HepG2 (cell line): ENCODE data around the gene PHKG2. TPM values are rescaled to one million over a fixed set of nuclear protein-coding genes. Genes with fewer than 3 reads are reported as not detected.

Experiments used
- GATAD1 ChIP-seq: IDR thresholded peaks from 2 replicates; pipeline ENCODE4 v1.6.1; 2016; ENCODE audit warnings: missing genetic modification reagents, missing compliant biosample characterization
- GFI1 ChIP-seq: sonication (generic); formaldehyde crosslinking; IDR thresholded peaks from 2 replicates; pipeline ENCODE4 v1.5.0; 2020; ENCODE audit warnings: missing genetic modification reagents, mild to moderate bottlenecking, borderline replicate concordance
- JDP2 ChIP-seq: sonication (generic); formaldehyde crosslinking; IDR thresholded peaks from 2 replicates; pipeline ENCODE4 v1.8.1; 2022; ENCODE audit warnings: missing genetic modification reagents, borderline replicate concordance
- KLF9 ChIP-seq: IDR thresholded peaks from 2 replicates; pipeline ENCODE4 v1.6.1; 2016; ENCODE audit warnings: low read depth
- MED1 ChIP-seq: sonication (generic); formaldehyde crosslinking; IDR thresholded peaks from 2 replicates; pipeline ENCODE4 v1.4.0; 2020; ENCODE audit warnings: missing genetic modification reagents
- NCOA5 ChIP-seq: sonication (generic); formaldehyde crosslinking; IDR thresholded peaks from 2 replicates; pipeline ENCODE4 v1.4.0; 2020; ENCODE audit warnings: missing genetic modification reagents
- PRMT3 ChIP-seq: sonication (generic); formaldehyde crosslinking; IDR thresholded peaks from 2 replicates; pipeline ENCODE4 v1.8.1; 2022; ENCODE audit warnings: low read depth, mild to moderate bottlenecking, moderate library complexity, missing genetic modification reagents, borderline replicate concordance
- REXO4 ChIP-seq: sonication (generic); formaldehyde crosslinking; IDR thresholded peaks from 2 replicates; pipeline ENCODE4 v1.8.0; 2022; ENCODE audit warnings: missing genetic modification reagents, mild to moderate bottlenecking, borderline replicate concordance
- U2AF1 ChIP-seq: fragments of 200-400 bp; formaldehyde crosslinking; optimal IDR thresholded peaks from 2 replicates; pipeline ENCODE3; 2017; ENCODE audit warnings: mild to moderate bottlenecking, low read depth, low read length
- ZNF207 ChIP-seq: fragments of 450-650 bp; IDR thresholded peaks from 2 replicates; pipeline ENCODE4 v1.6.1; 2016; ENCODE audit warnings: antibody characterized with exemption, borderline replicate concordance
- ZNF263 ChIP-seq: sonication (generic); formaldehyde crosslinking; IDR thresholded peaks from 2 replicates; pipeline ENCODE4 v1.4.0; 2020; ENCODE audit warnings: missing genetic modification reagents
- ZNF550 ChIP-seq: sonication (generic); formaldehyde crosslinking; IDR thresholded peaks from 2 replicates; pipeline ENCODE4 v1.4.0; 2020; ENCODE audit warnings: mild to moderate bottlenecking, missing genetic modification reagents, borderline replicate concordance
- ZNF672 ChIP-seq: sonication (generic); formaldehyde crosslinking; IDR thresholded peaks from 2 replicates; pipeline ENCODE4 v1.8.1; 2022; ENCODE audit warnings: missing genetic modification reagents
- ZSCAN21 ChIP-seq: sonication (generic); formaldehyde crosslinking; IDR thresholded peaks from 2 replicates; pipeline ENCODE4 v1.8.0; 2022; ENCODE audit warnings: mild to moderate bottlenecking, missing genetic modification reagents, moderate library complexity, borderline replicate concordance
- polyA plus RNA-seq, 8 experiments: library from polyadenylated mRNA; depleted of rRNA in 3 of 8; stranded (reverse) in 7 of 8; unstranded in 1 of 8; fragments of >200 nt; fragmentation: Illumina TruSeq in 4 of 8; extraction: Trizol in 4 of 8; gene quantifications; 2 replicates each; pipeline versions ENCODE4 v1.2.1 to v1.2.3, GENCODE V29; 2011 to 2016; ENCODE audit warnings: low read depth in 4 of 8, missing spikeins in 1 of 8, mixed read lengths in 1 of 8; ENCODE audit not compliant: insufficient read depth in 1 of 8
- total RNA-seq, 5 experiments: library from RNA; depleted of rRNA; stranded (reverse); fragments of >200 nt; fragmentation: Illumina TruSeq; extraction: Trizol; gene quantifications; 2 replicates each; pipeline ENCODE4 v1.2.3, GENCODE V29; 2016; ENCODE audit warnings: low read depth in 1 of 5
- TF ChIP-seq, protein P1 (sequence below): sonication (generic); formaldehyde crosslinking; IDR thresholded peaks from 2 replicates; pipeline ENCODE4 v1.4.0; 2020; ENCODE audit warnings: missing genetic modification reagents, mild to moderate bottlenecking, borderline replicate concordance
- TF ChIP-seq, protein P2 (sequence below): sonication (generic); formaldehyde crosslinking; conservative IDR thresholded peaks from 2 replicates; pipeline ENCODE4 v1.8.0; 2022; ENCODE audit warnings: mild to moderate bottlenecking, moderate library complexity, missing genetic modification reagents
- TF ChIP-seq, protein P3 (sequence below), 2 experiments: fragments of 450-650 bp in 1 of 2; sonication (generic) in 1 of 2; formaldehyde crosslinking; IDR thresholded peaks; 2 replicates each; pipeline versions ENCODE4 v1.5.0 to v1.8.0; 2020 to 2022; ENCODE audit warnings: mild to moderate bottlenecking in 1 of 2, missing genetic modification reagents in 1 of 2
- TF ChIP-seq, protein P4 (sequence below): sonication (generic); formaldehyde crosslinking; IDR thresholded peaks from 2 replicates; pipeline ENCODE4 v1.4.0; 2020; ENCODE audit warnings: low read depth, mild to moderate bottlenecking, missing genetic modification reagents
- TF ChIP-seq, protein P5 (sequence below): sonication (generic); formaldehyde crosslinking; IDR thresholded peaks from 2 replicates; pipeline ENCODE4 v1.4.0; 2020; ENCODE audit warnings: mild to moderate bottlenecking, missing genetic modification reagents
- TF ChIP-seq, protein P6 (sequence below): sonication (generic); formaldehyde crosslinking; IDR thresholded peaks from 2 replicates; pipeline ENCODE4 v1.4.0; 2020; ENCODE audit warnings: missing genetic modification reagents

The PHKG2 gene
- total and polyA plus RNA-seq, 2 of the 13 experiments (the other 11 are each of a cell fraction or from before 2014, with no cell fraction given): 37.4 to 42.1 TPM

DNA sequence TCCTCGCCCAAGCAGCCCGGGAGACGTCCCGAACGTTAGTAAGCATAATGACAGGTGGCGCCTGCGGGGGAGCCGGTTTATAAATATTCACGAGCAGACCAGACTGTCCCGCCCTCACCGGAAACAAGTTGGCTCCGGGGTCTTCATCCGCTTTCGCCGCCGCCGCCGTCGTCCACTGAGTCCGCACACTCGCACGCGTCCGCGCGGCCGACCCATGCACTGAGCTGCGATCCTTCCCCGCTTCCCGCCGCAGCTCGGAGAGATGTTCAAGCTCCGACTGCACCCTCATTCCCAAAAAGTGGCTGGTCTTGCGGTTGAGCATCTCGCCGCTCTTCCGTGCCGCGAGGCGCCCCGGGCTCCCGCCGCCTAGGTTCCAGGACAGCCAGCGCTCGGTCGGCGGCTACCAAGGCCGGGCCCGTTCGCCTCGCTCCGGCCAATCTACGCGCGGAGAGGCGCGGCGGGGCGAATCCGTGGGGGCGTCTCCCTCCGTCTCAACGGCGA, 13.3 kb downstream of the PHKG2 start (continued):
- TF ChIP-seq, protein P1, sequence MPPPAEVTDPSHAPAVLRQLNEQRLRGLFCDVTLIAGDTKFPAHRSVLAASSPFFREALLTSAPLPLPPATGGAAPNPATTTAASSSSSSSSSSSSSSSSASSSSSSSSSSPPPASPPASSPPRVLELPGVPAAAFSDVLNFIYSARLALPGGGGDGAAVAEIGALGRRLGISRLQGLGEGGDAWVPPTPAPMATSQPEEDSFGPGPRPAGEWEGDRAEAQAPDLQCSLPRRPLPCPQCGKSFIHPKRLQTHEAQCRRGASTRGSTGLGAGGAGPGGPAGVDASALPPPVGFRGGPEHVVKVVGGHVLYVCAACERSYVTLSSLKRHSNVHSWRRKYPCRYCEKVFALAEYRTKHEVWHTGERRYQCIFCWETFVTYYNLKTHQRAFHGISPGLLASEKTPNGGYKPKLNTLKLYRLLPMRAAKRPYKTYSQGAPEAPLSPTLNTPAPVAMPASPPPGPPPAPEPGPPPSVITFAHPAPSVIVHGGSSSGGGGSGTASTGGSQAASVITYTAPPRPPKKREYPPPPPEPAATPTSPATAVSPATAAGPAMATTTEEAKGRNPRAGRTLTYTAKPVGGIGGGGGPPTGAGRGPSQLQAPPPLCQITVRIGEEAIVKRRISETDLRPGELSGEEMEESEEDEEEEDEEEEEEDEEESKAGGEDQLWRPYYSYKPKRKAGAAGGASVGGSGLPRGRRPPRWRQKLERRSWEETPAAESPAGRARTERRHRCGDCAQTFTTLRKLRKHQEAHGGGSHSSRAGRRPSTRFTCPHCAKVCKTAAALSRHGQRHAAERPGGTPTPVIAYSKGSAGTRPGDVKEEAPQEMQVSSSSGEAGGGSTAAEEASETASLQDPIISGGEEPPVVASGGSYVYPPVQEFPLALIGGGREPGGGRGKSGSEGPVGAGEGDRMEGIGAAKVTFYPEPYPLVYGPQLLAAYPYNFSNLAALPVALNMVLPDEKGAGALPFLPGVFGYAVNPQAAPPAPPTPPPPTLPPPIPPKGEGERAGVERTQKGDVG: 0 out of 2 replicates have a peak, but pooled peaks have one; percentile 41
- TF ChIP-seq ZNF263 (CRISPR knock-in tag) (peak; percentile 57; the same call in 1 of the 2 replicates), JDP2 (CRISPR knock-in tag) (no peak), GFI1 (peak; percentile 34; the same call in 1 of the 2 replicates), ZNF672 (CRISPR knock-in tag) (peak; percentile 51; the same call in 1 of the 2 replicates), ZNF550 (CRISPR knock-in tag) (no peak), U2AF1 (peak; percentile 7), NCOA5 (CRISPR knock-in tag) (no peak), MED1 (no peak; the same call in 1 of the 2 replicates), REXO4 (CRISPR knock-in tag) (peak; percentile 33; the same call in 1 of the 2 replicates), ZNF207 (no peak), GATAD1 (CRISPR knock-in tag) (no peak), KLF9 (CRISPR knock-in tag) (peak; percentile 63; the same call in 1 of the 2 replicates), ZSCAN21 (CRISPR knock-in tag) (peak; percentile 61; the same call in 1 of the 2 replicates), PRMT3 (no peak)
- TF ChIP-seq, protein P2, sequence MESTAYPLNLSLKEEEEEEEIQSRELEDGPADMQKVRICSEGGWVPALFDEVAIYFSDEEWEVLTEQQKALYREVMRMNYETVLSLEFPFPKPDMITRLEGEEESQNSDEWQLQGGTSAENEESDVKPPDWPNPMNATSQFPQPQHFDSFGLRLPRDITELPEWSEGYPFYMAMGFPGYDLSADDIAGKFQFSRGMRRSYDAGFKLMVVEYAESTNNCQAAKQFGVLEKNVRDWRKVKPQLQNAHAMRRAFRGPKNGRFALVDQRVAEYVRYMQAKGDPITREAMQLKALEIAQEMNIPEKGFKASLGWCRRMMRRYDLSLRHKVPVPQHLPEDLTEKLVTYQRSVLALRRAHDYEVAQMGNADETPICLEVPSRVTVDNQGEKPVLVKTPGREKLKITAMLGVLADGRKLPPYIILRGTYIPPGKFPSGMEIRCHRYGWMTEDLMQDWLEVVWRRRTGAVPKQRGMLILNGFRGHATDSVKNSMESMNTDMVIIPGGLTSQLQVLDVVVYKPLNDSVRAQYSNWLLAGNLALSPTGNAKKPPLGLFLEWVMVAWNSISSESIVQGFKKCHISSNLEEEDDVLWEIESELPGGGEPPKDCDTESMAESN (CRISPR knock-in tag): peak; percentile 23; the same call in 1 of the 2 replicates
- TF ChIP-seq, protein P3, sequence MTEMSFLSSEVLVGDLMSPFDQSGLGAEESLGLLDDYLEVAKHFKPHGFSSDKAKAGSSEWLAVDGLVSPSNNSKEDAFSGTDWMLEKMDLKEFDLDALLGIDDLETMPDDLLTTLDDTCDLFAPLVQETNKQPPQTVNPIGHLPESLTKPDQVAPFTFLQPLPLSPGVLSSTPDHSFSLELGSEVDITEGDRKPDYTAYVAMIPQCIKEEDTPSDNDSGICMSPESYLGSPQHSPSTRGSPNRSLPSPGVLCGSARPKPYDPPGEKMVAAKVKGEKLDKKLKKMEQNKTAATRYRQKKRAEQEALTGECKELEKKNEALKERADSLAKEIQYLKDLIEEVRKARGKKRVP (CRISPR knock-in tag; IDR thresholded peaks at IDR 0.05): no peak
- TF ChIP-seq, protein P4, sequence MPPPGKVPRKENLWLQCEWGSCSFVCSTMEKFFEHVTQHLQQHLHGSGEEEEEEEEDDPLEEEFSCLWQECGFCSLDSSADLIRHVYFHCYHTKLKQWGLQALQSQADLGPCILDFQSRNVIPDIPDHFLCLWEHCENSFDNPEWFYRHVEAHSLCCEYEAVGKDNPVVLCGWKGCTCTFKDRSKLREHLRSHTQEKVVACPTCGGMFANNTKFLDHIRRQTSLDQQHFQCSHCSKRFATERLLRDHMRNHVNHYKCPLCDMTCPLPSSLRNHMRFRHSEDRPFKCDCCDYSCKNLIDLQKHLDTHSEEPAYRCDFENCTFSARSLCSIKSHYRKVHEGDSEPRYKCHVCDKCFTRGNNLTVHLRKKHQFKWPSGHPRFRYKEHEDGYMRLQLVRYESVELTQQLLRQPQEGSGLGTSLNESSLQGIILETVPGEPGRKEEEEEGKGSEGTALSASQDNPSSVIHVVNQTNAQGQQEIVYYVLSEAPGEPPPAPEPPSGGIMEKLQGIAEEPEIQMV: no peak
- TF ChIP-seq, protein P5, sequence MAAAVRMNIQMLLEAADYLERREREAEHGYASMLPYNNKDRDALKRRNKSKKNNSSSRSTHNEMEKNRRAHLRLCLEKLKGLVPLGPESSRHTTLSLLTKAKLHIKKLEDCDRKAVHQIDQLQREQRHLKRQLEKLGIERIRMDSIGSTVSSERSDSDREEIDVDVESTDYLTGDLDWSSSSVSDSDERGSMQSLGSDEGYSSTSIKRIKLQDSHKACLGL (CRISPR knock-in tag): peak; percentile 59; the same call in 1 of the 2 replicates
- TF ChIP-seq, protein P6, sequence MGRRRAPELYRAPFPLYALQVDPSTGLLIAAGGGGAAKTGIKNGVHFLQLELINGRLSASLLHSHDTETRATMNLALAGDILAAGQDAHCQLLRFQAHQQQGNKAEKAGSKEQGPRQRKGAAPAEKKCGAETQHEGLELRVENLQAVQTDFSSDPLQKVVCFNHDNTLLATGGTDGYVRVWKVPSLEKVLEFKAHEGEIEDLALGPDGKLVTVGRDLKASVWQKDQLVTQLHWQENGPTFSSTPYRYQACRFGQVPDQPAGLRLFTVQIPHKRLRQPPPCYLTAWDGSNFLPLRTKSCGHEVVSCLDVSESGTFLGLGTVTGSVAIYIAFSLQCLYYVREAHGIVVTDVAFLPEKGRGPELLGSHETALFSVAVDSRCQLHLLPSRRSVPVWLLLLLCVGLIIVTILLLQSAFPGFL (CRISPR knock-in tag): no peak
